Measurements from ENCODE around the gene NFATC2. TPM values are rescaled to one million over a fixed set of nuclear protein-coding genes. Genes with fewer than 3 reads are reported as not detected.

Gene NFATC2
- total RNA-seq, 3 donors from 2014 or later (not counting 1 experiment from before 2014, with no cell fraction given) = 141 to 195 (median 160) TPM

GRCh38 chr20:51579137-51579536, 36.6 kb upstream of the NFATC2 start:
- H3K36me3 Mint-ChIP-seq = no peaks in the 10 kb centered on the region
- H3K4me1 ChIP-seq (ENCODE audit: control insufficient read depth, insufficient read depth, low read length) = no peaks in the 10 kb centered on the region

GRCh38 chr20:51578145-51578459, 35.6 kb upstream of the NFATC2 start:
- H3K4me1 Mint-ChIP-seq = no peaks in the 10 kb centered on the region
- no peaks in the 10 kb centered on the region for H3K9me3 ChIP-seq (ENCODE audit: control insufficient read depth, insufficient read depth, low read length)
- DNase-seq = no peak
- 93% methylated on average over 2 of the region's 2 CpGs for WGBS (ENCODE audit: insufficient coverage)
- ATAC-seq = no peak
- no peak overlapping the region for H3K27ac ChIP-seq (ENCODE audit: low read length)
- H3K27me3 ChIP-seq (ENCODE audit: control insufficient read depth, insufficient read depth, low read length) = no peaks in the 10 kb centered on the region
- no peaks in the 10 kb centered on the region for H3K36me3 Mint-ChIP-seq
- H3K4me3 Mint-ChIP-seq = no peak overlapping the region
- intact Hi-C loops (cut with micrococcal nuclease) = no loop called here
- H3K27ac Mint-ChIP-seq = no peak overlapping the region
- no peak overlapping the region for H3K4me3 ChIP-seq (ENCODE audit: low read length)
- TF ChIP-seq, protein P1, sequence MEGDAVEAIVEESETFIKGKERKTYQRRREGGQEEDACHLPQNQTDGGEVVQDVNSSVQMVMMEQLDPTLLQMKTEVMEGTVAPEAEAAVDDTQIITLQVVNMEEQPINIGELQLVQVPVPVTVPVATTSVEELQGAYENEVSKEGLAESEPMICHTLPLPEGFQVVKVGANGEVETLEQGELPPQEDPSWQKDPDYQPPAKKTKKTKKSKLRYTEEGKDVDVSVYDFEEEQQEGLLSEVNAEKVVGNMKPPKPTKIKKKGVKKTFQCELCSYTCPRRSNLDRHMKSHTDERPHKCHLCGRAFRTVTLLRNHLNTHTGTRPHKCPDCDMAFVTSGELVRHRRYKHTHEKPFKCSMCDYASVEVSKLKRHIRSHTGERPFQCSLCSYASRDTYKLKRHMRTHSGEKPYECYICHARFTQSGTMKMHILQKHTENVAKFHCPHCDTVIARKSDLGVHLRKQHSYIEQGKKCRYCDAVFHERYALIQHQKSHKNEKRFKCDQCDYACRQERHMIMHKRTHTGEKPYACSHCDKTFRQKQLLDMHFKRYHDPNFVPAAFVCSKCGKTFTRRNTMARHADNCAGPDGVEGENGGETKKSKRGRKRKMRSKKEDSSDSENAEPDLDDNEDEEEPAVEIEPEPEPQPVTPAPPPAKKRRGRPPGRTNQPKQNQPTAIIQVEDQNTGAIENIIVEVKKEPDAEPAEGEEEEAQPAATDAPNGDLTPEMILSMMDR (IDR thresholded peaks at IDR 0.05) = no peak
- peaks cover 0 to 5% of the 10 kb centered on the region in 2 donors for H3K27me3 Mint-ChIP-seq (ENCODE audit: low read depth in 2 of 2)
- no peaks in the 10 kb centered on the region for H3K4me1 ChIP-seq (ENCODE audit: control insufficient read depth, insufficient read depth, low read length)
- H3K9me3 Mint-ChIP-seq = peaks cover 0 to 2% of the 10 kb centered on the region in 2 donors
- no peaks in the 10 kb centered on the region for H3K36me3 ChIP-seq (ENCODE audit: control insufficient read depth, insufficient read depth, low read length)

More at GRCh38 chr20:51579137-51579536, 36.6 kb upstream of the NFATC2 start:
- H3K9me3 Mint-ChIP-seq = peaks cover 0 to 2% of the 10 kb centered on the region in 2 donors
- H3K27me3 Mint-ChIP-seq (ENCODE audit: low read depth in 2 of 2) = peaks cover 0 to 5% of the 10 kb centered on the region in 2 donors
- DNase-seq (no peak), ATAC-seq (no peak)
- no peaks in the 10 kb centered on the region for H3K4me1 Mint-ChIP-seq
- H3K4me3 ChIP-seq (ENCODE audit: low read length) = no peak overlapping the region
- 97% methylated on average over 8 of the region's 8 CpGs for WGBS (ENCODE audit: insufficient coverage)
- H3K27ac ChIP-seq (ENCODE audit: low read length) = no peak overlapping the region
- no peaks in the 10 kb centered on the region for H3K9me3 ChIP-seq (ENCODE audit: control insufficient read depth, insufficient read depth, low read length)
- H3K36me3 ChIP-seq (ENCODE audit: control insufficient read depth, insufficient read depth, low read length) = no peaks in the 10 kb centered on the region
- intact Hi-C loops (cut with micrococcal nuclease) = no loop called here
- H3K27me3 ChIP-seq (ENCODE audit: control insufficient read depth, insufficient read depth, low read length) = no peaks in the 10 kb centered on the region
- no peak overlapping the region for H3K4me3 Mint-ChIP-seq
- no peak overlapping the region for H3K27ac Mint-ChIP-seq
- TF ChIP-seq, protein P1 (IDR thresholded peaks at IDR 0.05) = no peak

- no peaks in the 10 kb centered on the region for H3K4me1 ChIP-seq (ENCODE audit: control insufficient read depth, insufficient read depth, low read length)
- H3K9me3 Mint-ChIP-seq = peaks cover 0 to 2% of the 10 kb centered on the region in 2 donors
- 91% methylated on average over 11 of the region's 11 CpGs for WGBS (ENCODE audit: insufficient coverage)
- H3K4me3 Mint-ChIP-seq = no peak overlapping the region
- no peaks in the 10 kb centered on the region for H3K36me3 ChIP-seq (ENCODE audit: control insufficient read depth, insufficient read depth, low read length)
- intact Hi-C loops (cut with micrococcal nuclease) = no loop called here
- no peak for DNase-seq
- no peaks in the 10 kb centered on the region for H3K27me3 ChIP-seq (ENCODE audit: control insufficient read depth, insufficient read depth, low read length)
- no peak overlapping the region for H3K4me3 ChIP-seq (ENCODE audit: low read length)
- no peak for ATAC-seq
- no peak overlapping the region for H3K27ac Mint-ChIP-seq
- TF ChIP-seq, protein P1 (IDR thresholded peaks at IDR 0.05) = no peak
- no peaks in the 10 kb centered on the region for H3K9me3 ChIP-seq (ENCODE audit: control insufficient read depth, insufficient read depth, low read length)
- no peaks in the 10 kb centered on the region for H3K36me3 Mint-ChIP-seq
- no peaks in the 10 kb centered on the region for H3K4me1 Mint-ChIP-seq
- H3K27me3 Mint-ChIP-seq (ENCODE audit: low read depth in 2 of 2) = peaks cover 0 to 5% of the 10 kb centered on the region in 2 donors
- no peak overlapping the region for H3K27ac ChIP-seq (ENCODE audit: low read length)
These were observed 35.1 kb upstream of the NFATC2 start for GRCh38 chr20:51577432-51578144.

- Mint-ChIP-seq H3K4me1 (no peaks in the 10 kb centered on the region), H3K9me3 (peaks cover 0 to 2% of the 10 kb centered on the region in 2 donors), H3K27me3 (ENCODE audit: low read depth in 2 of 2) (peaks cover 0 to 6% of the 10 kb centered on the region in 2 donors), H3K4me3 (no peak overlapping the region), H3K27ac (no peak overlapping the region), H3K36me3 (no peaks in the 10 kb centered on the region)
- H3K4me1 ChIP-seq (ENCODE audit: control insufficient read depth, insufficient read depth, low read length) = no peaks in the 10 kb centered on the region
- DNase-seq (no peak), ATAC-seq (no peak)
- H3K27ac ChIP-seq (ENCODE audit: low read length) = no peak overlapping the region
- TF ChIP-seq, protein P1 (IDR thresholded peaks at IDR 0.05) = no peak
- H3K4me3 ChIP-seq (ENCODE audit: low read length) = no peak overlapping the region
- 97% methylated on average over 2 of the region's 3 CpGs for WGBS (ENCODE audit: insufficient coverage)
- H3K9me3 ChIP-seq (ENCODE audit: control insufficient read depth, insufficient read depth, low read length) = no peaks in the 10 kb centered on the region
- H3K36me3 ChIP-seq (ENCODE audit: control insufficient read depth, insufficient read depth, low read length) = no peaks in the 10 kb centered on the region
- intact Hi-C loops (cut with micrococcal nuclease) = no loop called here
- H3K27me3 ChIP-seq (ENCODE audit: control insufficient read depth, insufficient read depth, low read length) = no peaks in the 10 kb centered on the region
These were observed 33.0 kb upstream of the NFATC2 start for GRCh38 chr20:51575486-51575885.

All from natural killer cell (primary cell).